GM10847 (cell line): Measurements from ENCODE around the gene AK9.

Experiments
- POLR2A ChIP-seq: IDR thresholded peaks from 2 replicates; pipeline ENCODE4 v1.6.1; 2011; ENCODE audit not compliant: insufficient read length; ENCODE audit errors: extremely low read depth

AK9 gene

DNA sequence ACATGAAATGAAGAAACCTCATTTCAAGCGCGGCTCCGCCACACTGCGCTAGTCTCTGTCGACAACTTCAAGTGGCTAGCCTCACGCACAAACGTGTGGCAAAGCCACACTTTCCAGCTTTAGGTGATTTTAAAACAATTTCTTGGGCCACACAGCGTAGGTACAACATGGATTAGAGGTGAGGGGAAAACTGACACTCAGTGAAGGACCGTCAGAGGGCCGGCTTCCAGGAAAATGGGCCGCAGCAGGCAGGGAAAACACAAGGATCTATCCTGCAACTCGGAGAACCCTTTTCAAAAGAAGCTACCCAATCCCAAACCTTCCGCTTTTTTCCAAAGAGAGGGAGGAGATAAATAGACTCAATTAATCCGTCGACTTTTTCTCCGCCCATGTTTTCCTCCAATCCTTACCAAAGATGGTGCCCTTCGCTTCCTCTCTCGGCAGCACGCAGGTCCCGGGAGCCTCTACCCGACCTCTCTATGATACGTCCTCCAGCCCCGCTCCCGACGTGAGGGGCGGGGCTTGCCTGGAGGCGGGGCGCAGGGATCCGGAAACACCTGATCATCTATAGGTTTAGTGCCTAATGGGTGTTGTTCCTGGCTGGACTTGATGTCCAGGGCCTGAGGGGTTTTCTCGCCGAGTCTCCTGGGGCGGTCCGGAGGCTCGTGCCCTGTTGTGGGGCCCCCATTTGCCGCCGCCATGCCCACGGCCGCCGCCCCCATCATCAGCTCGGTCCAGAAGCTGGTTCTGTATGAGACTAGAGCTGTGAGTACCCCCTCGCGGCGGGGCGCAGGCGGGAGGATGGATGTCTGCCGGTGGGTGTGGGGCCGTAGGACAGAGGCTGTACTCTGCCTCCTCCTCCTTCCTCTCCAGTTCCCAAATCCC, at the start of gene AK9, which contains the start of gene FIG4:
TSS of gene AK9 (minus strand) at position 466 of the 885 bp plus-strand sequence. CDS start 15,457 bp downstream, outside the sequence.
TSS of gene FIG4 (plus strand) at position 560 of the 885 bp plus-strand sequence. CDS start at position 700, 140 bp downstream.
- TF ChIP-seq POLR2A = no peak

DNA sequence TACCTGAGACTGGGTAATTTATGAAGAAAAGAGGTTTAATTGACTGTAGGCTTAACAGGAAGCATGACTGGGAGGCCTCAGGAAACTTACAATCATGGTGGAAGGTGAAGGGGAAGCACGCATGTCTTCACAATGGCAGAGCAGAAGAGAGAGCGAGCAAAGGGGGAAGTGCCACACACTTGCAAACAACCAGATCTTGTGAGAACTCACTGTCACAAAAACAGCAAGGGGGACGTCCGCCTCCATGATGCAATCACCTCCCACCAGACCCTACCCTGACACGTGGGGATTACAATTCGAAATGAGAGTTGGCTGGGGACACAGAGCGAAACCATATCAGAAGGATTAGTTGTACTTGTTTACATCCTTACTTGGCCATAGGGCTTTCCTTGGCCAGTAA, 49.8 kb upstream of the AK9 start:
- no peak for TF ChIP-seq POLR2A

DNA sequence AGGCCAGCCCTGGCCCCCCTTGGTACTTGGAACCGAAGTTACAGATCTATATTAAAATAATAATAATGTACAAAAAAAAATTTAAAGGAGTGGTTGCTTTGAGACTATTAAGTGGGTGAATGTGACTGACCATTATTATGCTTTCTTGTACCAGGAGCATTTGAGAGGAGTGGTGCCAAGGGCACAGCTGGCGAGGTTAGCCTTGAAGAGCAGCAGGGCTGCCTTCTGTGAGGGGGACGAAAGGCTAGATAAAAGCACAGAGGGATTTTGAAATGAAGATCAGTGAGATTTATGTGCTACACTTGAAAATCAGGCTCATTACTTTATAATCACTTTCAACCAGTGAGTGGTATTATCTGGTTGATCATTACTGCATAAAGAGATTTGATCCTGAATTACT, 48.7 kb upstream of the AK9 start:
- no peak for TF ChIP-seq POLR2A

DNA sequence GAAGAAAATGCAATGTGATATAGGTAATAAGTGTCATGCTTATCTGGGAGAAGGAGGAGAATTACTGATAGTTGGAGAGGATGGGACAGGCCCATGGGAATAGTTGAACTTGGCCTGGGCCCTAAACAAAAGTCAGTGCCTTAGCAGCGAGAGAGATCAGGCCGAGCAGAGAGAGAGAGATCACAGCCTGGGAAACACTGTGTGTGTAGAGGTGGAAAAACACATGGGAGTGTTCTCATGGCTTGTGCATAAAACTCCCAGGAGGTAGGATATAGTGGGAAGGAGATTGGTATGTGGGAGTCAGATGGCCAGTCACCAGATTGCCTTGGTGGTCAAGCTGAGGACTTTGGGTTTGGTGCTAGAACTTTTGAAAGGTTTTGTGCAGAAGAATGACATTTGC, 47.7 kb upstream of the AK9 start:
- TF ChIP-seq POLR2A = no peak

DNA sequence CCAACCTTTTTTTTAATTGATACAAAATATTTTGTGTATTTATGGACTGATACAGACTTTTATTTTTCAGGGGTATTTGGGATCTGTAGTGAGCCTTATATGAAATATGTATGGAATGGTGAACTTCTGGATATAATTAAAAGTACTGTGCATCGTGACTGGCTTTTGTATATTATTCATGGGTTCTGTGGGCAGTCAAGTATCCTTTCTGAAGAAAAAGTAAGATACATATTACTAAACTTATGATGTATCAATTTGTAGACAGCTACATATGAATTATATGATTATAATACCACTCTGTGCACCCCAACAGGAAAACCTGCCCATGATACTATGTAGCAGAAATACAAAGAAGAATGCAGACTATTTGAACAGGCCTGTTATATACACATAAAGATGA, 47.3 kb upstream of the AK9 start:
- TF ChIP-seq POLR2A = no peak

DNA sequence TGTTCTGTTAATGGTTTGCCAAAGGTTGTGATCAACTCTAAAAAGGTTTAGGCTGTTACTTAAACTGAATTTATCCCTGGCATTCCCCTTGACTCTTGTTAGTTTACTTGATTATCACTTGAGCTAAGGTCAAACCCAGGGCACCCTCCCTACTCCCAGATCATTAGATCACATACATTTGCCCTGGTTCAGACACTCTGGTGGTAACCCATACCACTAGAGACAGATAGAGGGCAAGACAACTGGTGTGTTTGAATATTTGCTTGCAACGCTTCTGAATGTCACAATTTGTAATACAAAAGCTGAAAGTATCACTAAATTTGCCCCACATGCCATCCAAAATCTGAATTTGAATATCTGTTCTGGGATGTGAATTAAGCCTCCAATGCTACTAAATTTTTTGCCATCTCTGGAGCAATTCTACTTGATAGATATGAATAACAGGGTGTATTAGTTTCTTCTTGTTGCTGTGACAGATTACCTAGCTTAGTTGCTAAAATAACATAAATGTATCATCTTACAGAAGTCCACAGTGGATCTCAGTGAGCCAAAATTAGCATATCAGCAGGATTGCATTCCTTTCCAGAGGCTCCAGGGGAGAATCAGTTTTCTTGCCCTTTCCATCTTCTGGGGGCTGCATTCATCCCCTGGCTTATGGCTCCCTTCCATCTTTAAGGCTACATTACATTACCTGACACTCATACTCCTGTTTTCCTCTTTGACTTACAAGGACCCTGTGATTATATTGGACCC, 45.4 kb upstream of the AK9 start:
- TF ChIP-seq POLR2A = no peak

DNA sequence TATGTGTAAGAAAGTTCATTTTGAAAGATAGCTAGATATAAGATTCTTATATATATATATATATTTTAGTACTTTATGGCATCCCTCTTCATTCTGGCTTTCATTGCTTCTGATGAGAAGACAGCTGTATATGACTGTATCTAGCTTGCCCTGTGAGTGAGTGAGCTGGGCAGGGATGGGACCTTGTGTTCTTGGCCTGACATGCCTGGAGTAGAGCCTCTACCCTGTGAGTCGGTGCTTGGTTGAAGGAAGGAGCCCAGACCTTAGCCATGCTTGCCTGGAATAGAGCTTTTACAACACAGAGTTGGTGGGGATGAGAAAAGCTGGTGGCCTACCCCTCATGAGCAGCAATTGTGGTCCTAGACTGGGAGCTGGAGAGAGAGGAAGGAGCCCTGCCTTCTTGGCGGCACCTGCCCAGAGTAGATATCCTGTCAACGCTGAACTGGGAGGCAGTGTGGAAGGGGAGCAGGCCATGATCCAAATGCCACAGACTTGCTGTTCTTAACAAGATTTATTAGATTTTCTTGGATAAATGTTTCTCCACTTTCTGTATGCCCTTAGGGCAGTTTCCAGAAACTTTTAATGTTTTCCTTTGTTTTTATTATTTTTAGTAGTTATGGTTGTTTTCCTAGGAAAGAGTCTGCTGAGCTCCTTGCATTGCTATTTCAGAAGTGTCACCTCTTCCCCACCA, 31.7 kb upstream of the AK9 start:
- no peak for TF ChIP-seq POLR2A

DNA sequence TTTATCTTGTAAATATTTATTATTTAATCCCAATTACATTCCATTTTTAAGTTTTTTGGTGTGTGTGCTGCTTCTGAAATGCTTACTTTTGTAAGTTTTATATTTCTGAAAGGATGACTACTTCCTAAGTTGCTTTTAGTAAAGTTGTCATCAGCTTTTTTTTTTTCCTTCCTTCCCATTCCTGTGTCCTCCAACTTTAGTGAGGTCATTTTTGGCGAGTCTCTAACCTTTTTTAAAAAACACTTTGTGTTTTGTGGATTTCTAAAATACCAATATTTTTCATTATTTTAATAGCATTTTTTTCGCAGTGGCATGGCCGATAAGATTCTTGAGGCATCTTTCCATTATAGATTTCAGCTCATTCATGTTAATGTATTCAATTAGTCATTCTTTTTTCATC, 31.0 kb upstream of the AK9 start:
- TF ChIP-seq POLR2A = no peak

DNA sequence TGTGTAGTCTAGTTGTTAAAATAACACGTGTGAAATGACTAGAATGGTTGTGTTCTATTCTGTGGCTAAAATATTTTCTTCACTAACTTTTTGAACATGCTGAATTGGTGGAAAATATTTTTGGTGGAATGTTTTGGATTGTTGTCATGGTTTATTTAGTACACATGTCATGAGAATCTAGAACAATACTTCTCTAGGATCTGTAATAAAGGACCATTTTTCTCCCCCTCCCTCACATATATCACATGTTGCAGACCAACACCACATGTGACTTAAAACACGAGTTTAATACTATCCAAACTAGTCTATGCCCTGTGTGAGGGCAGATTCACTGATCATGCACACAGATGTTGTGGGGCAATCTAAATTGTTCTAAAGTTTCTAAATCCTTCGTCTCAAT, 29.3 kb upstream of the AK9 start:
- no peak for TF ChIP-seq POLR2A

DNA sequence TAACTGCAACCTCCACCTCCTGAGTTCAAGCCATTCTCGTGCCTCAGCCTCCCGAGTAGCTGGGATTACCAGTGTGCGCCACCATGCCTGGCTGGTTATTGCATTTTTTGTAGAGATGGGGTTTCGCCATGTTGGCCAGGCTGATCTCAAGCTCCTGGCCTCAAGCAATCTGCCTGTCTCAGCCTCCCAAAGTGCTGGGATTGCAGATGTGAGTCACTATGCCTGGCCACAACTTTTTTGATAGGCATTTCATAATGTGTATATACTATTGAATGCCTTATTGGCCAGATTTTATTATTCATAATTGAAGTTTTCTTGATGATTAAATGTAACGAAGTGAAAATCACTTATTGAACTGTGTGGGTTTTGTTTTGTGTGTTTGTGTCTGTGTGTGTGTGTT, 28.0 kb upstream of the AK9 start:
- no peak for TF ChIP-seq POLR2A

DNA sequence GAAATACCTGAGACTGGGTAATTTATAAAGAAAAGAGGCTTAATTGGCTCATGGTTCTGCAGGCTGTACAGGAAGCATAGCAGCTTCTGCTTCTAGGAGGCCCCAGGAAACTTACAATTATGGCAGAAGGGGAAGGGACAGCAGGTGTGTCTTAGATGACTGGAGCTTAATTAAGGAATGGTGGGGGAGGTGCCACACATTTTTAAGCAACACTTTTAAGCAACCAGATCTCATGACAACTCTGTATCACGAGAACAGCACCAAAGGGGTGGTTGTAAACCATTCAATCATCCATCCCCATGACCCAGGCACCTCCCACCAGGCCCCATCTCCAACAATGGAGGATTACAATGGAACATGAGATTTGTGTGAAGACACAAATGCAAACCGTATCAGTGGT, 27.0 kb upstream of the AK9 start:
- TF ChIP-seq POLR2A = no peak

DNA sequence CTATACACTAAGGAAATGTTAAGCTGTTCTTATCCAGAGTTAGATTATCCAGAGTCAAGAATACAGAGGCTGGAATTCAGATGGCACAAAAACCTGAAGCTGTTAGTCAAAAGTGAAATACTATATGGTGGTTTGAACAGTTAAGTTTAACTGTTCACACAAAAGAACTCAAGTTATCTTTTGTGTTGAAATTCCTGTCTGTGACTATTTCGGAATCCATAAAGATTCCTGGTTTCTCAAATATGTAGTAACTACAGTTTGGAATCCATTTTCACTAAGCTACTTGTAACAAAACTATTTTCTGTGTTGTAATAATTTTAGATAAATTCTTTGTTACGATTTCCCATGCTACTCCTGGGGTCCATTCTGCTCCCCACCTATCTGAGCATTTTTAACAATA, 24.6 kb upstream of the AK9 start:
- no peak for TF ChIP-seq POLR2A

DNA sequence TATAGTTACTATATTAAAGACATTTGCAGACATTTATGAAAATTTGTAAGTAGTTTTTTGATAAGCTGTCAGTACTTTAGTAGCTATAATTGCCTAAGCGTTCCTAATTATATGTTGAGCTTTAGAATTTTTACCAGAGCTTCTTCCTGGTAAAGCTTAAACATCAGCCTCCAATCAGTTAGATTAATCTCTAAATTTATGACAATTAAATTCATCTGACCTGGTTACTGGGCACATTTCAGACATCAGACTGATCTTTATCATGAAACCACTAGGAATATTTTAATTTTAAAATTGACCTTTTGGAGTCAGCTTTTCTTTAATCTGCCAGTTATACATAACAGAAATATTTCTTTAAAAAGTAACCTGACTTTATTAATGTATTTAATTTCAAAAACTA, 23.6 kb upstream of the AK9 start:
- TF ChIP-seq POLR2A = no peak

DNA sequence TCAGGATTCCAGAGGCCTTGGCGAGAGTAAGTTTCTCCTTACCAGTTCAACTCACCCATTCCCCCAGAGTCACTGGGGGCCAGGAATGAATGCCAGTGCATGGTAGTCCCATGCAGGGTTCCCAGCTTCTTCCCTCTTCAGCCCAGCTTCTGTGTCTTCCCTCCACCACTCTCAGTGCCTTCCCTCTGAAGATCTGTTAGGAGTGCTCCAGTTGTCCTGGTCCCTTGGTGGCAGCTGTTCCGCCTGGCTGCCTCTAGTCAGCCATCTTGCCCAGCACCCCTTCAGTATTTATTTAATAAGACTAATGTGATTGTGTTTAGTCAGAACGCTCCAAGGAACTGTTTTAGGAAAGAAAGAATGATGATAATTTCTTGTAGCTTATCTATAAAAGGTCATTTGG, 23.2 kb upstream of the AK9 start:
- TF ChIP-seq POLR2A = no peak

DNA sequence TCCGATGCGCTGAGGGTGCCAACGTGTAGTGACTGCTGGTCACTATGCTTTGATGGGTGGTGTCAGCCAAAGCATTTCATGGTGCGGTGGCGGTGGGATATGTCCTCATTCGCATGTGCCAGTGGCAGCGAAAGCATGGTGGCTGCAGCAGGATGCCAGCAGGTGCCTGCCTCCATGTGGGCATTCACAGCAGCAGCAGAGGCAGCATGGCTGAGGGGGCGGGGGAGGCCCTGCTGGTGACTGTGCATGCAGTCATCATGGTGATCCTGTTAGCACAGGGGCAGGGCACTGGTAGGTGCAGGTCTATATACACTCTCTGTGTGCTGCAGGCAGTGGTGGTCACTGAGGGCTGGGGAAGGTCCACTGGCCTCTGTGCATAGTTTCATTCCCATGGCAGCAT, 22.1 kb upstream of the AK9 start:
- no peak for TF ChIP-seq POLR2A

DNA sequence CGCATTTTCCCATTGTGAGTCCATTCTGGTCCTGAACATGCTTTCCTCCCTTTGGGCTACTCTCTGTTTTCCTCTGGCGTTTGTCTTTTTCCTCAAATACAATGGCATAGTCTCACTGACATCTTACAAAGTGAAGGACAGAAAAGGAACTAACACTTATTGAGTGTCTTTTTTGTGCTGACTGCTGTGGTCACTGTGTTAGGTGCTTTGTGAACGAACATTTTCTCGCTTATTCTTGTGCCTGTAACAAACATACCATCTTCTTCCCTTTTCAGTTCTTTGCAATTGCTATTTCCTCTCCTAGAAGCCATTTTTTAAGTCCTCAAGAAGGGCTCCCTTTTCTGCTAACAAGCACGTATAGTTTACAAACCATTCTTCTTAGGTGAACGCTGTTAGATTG, 15.5 kb upstream of the AK9 start:
- no peak for TF ChIP-seq POLR2A
